Stimulated activated naive CD4-positive, alpha-beta T cell treated with Interleukin-2 at 50 U/mL for 16 hours (primary cell): Measurements from ENCODE around the gene XG.
"Not testable (repeated sequence)": the region's sequence is repeated elsewhere in the genome, so short reads cannot be mapped to it uniquely, and the experiment has no call there.

Source experiments
- DNase-seq: peaks from one replicate; lab custom pipeline; 2025; lab: John Stamatoyannopoulos, UW

Gene XG

GRCh38 chrX:2733286-2733685 lies 18.6 kb upstream of the XG start:
- no peak for DNase-seq

DNA sequence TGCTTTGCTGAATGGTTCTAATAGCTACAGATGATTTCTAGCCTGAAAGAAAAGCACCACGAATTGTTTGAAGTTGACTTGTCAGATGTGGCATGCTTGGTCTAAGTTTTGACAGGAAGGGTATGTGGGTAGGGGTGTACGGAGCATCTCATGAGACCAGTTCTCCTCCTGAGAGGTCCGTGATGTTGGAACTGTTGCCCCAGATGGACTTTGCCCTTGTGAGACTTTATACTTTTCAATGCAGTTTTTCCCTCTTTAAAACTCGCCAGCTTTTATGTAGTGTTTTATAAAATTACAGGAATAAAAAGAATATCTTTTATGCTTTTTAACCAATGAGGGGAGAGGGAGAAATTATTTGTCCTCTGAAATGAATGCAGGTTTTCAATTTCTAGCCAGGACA lies 16.6 kb upstream of the XG start:
- DNase-seq: no peak

DNA sequence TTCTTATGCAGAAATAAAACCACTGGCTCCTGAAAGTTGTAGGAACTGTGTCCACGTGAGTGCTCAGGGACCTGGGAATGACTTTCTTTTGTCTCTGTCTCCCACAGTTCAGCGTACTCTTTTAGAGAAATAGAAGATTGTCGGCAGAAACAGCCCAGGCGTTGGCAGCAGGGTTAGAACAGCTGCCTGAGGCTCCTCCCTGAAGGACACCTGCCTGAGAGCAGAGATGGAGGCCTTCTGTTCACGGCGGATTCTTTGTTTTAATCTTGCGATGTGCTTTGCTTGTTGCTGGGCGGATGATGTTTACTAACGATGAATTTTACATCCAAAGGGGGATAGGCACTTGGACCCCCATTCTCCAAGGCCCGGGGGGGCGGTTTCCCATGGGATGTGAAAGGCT lies 11.2 kb upstream of the XG start:
- no peak for DNase-seq

DNA sequence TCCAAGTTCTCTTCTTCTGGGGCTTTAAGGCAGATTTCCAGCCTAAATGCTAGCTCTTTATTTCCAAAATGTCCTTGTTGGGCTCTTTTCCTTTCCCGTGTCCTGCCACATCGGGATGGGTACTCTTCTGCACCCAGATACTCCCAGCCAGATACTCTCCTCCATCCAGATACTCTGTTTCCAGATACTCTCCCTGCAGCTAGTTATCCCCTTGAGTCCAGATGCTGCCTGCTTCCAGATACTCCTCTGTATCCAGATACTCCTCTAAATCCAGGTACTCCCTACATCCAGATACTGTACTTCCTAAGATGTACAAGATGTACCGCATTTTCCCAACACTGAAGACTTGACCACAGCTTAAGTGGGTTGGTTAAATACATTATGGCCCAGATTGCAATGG lies 10.5 kb upstream of the XG start:
- no peak for DNase-seq

- not testable (repeated sequence) for DNase-seq
These were observed 5.6 kb upstream of the XG start for GRCh38 chrX:2746250-2746649.

GRCh38 chrX:2748171-2748814 lies 3.5 kb upstream of the XG start:
- DNase-seq: no peak

DNA sequence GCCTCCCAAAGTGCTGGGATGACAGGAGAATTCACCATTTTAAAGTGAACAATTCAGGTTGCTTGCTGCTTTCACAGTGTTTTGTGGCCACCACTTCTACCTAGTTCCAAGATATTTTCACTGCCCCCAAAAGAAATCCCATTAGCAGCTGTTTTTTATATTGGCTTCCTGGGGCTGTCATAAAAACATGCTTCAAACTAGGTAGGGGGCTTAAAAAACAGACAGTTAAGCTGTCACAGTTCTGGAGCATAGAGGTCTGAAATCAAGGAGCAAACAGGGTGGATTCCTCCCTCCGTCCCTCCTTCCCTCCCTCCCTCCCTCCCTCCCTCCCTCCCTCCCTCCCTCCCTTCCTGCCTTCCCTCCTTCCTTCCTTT lies 3.0 kb upstream of the XG start:
- DNase-seq: no peak

GRCh38 chrX:2751291-2751690 lies 549 bp upstream of the XG start:
- no peak for DNase-seq

DNA sequence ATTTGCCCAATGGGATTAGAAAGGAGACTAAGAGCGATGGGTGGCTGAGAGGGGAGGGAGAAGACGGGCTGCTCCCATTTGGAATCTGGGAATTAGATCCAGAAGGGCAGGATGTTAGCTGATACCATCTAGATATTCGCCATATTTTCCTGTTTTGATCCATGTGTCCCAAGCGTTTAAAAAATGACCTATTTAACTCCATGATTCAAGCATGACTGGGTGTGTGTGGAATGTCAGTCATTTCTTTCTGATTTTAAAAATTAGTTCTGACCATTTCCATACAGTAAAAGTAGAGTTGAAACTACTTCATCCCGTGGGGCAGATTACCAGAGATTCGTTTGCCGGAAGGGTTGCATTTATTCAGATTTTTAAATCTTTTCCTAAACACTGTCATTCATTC lies 601 bp downstream of the XG start:
- not testable (repeated sequence) for DNase-seq

DNA sequence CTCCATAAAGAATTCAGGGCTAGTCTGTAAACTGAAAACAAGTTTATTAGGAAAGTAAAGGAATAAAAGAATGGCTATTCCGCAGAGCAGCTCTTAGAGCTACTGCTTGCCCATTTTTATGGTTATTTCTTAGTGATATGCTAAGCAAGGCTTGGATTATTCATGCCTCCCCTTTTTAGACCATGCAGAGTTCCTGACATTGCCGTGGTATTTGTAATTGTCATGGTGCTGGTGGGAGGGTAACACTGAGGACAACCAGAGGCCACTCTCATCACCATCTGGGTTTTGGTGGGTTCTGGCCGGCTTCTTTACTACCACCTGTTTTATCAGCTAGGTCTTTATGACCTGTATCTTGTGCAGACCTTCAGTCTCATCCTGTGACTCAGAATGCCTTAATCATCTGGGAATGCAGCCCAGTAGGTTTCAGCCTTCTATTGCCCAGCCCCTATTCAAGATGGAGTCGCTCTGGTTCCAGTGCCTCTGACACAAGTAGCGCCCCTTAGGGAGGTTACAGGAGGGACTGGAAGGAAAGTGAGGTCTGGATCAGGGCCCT lies 3.4 kb downstream of the XG start:
- DNase-seq: not testable (repeated sequence)

DNA sequence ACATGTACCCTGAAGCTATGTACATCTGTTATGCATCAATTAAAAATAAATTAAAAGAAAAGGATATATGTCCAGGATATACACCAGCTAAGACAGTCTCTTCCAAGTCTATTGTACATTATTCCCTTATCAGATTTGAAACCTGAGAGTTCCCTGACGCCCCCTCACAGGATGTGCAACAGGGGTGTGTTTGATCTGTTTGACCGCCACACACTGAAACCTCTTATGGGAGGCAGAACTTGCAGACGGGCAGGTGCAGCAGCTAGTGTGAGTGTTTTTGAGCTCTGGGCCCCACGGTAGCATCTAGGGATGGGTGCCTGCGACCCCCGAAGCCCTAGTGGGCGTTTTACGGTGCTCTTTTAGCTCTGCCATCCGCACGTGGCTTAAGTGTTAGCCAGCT lies 4.7 kb downstream of the XG start:
- DNase-seq: no peak

- no peak for DNase-seq
These were observed 9.4 kb downstream of the XG start for GRCh38 chrX:2761246-2761645.

- DNase-seq: not testable (repeated sequence)
These were observed 10.8 kb downstream of the XG start for GRCh38 chrX:2762671-2763070.

- not testable (repeated sequence) for DNase-seq
These were observed 13.1 kb downstream of the XG start for GRCh38 chrX:2764766-2765548.

DNA sequence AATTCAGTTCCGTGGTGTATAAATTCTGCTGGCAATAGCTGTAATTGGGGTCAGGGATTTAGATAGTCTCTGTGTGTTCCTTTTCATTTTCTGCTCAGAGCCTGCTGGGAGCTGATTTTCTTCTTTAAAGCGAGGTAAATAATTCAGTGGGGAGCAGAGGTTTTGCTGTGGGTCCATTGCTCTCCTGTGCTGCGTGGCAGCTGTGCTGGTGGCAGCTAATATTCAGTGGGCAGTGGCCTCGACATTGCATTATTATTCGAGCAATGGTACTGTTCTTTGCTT lies 13.7 kb downstream of the XG start:
- no peak for DNase-seq

DNA sequence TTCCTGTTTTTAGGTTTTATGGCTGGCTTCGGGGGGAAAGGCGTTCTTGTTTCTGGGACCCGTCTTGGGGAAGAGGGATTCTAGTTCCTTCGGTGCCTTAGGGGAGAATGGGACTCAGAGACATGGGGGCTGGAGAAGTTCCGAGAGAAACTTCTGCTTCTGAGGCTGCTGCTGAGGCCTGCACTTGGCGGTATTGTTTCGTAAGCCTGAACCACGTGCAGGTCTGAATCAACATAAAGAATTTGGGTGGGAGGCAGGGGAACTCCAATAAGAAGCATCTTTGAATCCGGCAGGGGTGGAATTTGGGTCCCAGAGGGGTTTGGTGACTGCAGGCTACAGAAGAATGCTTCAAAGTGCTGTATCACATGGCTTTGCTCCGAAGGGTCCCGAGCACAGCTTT lies 15.1 kb downstream of the XG start:
- DNase-seq: no peak

GRCh38 chrX:2767631-2768455 lies 16.0 kb downstream of the XG start:
- no peak for DNase-seq

DNA sequence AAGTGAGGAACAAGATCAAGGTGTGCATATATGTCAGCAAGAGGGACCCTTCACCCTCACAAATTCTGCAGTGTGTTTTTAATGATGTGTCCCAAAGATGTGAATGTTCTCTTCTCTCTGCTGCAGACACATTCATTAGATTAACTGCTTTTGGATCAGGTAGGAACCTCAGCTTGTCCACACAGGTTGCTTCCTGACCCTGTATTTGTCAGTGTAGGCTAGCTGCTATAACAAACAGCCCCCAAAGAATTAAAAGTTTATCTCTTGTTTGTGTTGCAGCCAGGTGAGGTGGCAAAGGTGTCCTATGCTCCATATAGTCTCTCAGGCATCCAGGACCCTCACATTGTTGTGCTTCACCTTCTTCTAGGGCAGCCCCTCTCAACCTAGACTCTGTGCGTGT lies 17.8 kb downstream of the XG start:
- DNase-seq: no peak

- DNase-seq: not testable (repeated sequence)
These were observed 21.6 kb downstream of the XG start for GRCh38 chrX:2773166-2774055.

- no peak for DNase-seq
These were observed 22.2 kb downstream of the XG start for GRCh38 chrX:2774057-2774456.

DNA sequence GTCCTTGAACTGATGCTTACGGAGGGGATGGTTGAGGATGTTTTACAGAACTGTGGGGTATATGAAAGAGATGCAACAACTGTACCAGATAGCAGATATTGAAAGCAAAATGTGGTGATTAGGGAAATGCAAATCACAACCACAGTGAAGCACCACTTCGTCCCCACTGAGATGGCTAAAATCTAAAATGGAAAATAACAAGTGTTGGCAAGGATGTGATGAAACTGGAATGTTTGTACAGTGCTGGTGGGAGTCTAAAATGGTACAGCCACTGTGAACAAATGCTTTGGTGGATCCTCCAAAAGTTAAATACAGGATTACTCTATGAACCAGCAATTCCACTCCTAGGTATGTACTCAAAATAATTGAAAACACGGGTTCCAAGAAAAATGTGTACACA lies 22.9 kb downstream of the XG start:
- no peak for DNase-seq
